Stimulated activated naive CD4-positive, alpha-beta T cell treated with Interleukin-2 at 50 U/mL for 16 hours (primary cell): Measurements from ENCODE around the gene GABRB2.

Source experiments
- DNase-seq: peaks from one replicate; lab custom pipeline; 2025; lab: John Stamatoyannopoulos, UW

GABRB2 gene

GRCh38 chr5:161387121-161387520 lies 159.4 kb downstream of the GABRB2 start:
- DNase-seq: no peak

- DNase-seq: no peak
These were observed 161.5 kb downstream of the GABRB2 start for GRCh38 chr5:161385027-161385426.

GRCh38 chr5:161382685-161383084 lies 163.8 kb downstream of the GABRB2 start:
- DNase-seq: no peak

GRCh38 chr5:161380486-161380885 lies 166.0 kb downstream of the GABRB2 start:
- DNase-seq: no peak

- DNase-seq: no peak
These were observed 167.8 kb downstream of the GABRB2 start for GRCh38 chr5:161378701-161379100.

- no peak for DNase-seq
These were observed 170.5 kb downstream of the GABRB2 start for GRCh38 chr5:161376034-161376433.

- DNase-seq: no peak
These were observed 173.2 kb downstream of the GABRB2 start for GRCh38 chr5:161373345-161373707.

GRCh38 chr5:161372682-161373344 lies 173.7 kb downstream of the GABRB2 start:
- no peak for DNase-seq

- no peak for DNase-seq
These were observed 177.5 kb downstream of the GABRB2 start for GRCh38 chr5:161369022-161369421.

- no peak for DNase-seq
These were observed 188.1 kb downstream of the GABRB2 start for GRCh38 chr5:161358446-161358845.

- DNase-seq: no peak
These were observed 202.3 kb downstream of the GABRB2 start for GRCh38 chr5:161344234-161344633.

- DNase-seq: no peak
These were observed 203.6 kb downstream of the GABRB2 start for GRCh38 chr5:161342886-161343285.

GRCh38 chr5:161340012-161340411 lies 206.5 kb downstream of the GABRB2 start:
- DNase-seq: no peak

GRCh38 chr5:161333194-161333880 lies 213.2 kb downstream of the GABRB2 start:
- no peak for DNase-seq

GRCh38 chr5:161332343-161332742 lies 214.2 kb downstream of the GABRB2 start:
- no peak for DNase-seq

- no peak for DNase-seq
These were observed 232.5 kb downstream of the GABRB2 start for GRCh38 chr5:161314033-161314432.

GRCh38 chr5:161312882-161313281 lies 233.6 kb downstream of the GABRB2 start:
- DNase-seq: no peak

- no peak for DNase-seq
These were observed 234.6 kb downstream of the GABRB2 start for GRCh38 chr5:161311965-161312364.

GRCh38 chr5:161311146-161311708 lies 235.3 kb downstream of the GABRB2 start:
- no peak for DNase-seq

GRCh38 chr5:161306351-161306995 lies 240.1 kb downstream of the GABRB2 start:
- DNase-seq: no peak

- no peak for DNase-seq
These were observed 240.9 kb downstream of the GABRB2 start for GRCh38 chr5:161305601-161306000.

- no peak for DNase-seq
These were observed 244.0 kb downstream of the GABRB2 start for GRCh38 chr5:161302559-161302958.

- DNase-seq: no peak
These were observed 244.9 kb downstream of the GABRB2 start for GRCh38 chr5:161301586-161301985.
